ENCODE data around the gene SUCNR1. TPM values are rescaled to one million over a fixed set of nuclear protein-coding genes. Genes with fewer than 3 reads are reported as not detected.
"Not testable (repeated sequence)": the region's sequence is repeated elsewhere in the genome, so short reads cannot be mapped to it uniquely, and the experiment has no call there.

Gene SUCNR1
- total RNA-seq, 2 donors from 2014 or later, result not detected

- Mint-ChIP-seq H3K9me3 (no peaks in the 10 kb centered on the region), H3K4me1 (peaks cover 6% of the 10 kb centered on the region), H3K27ac (no peak overlapping the region), H3K36me3 (ENCODE audit: low read depth) (no peaks in the 10 kb centered on the region), H3K4me3 (no peak overlapping the region), H3K27me3 (ENCODE audit: insufficient read depth) (no peaks in the 10 kb centered on the region)
- Histone ChIP-seq H3K4me1 (ENCODE audit: control insufficient read depth, insufficient read depth, low read length) (peaks cover 5% of the 10 kb centered on the region), H3K9ac (ENCODE audit: extremely low read depth, low read length, poor library complexity, severe bottlenecking) (no peak overlapping the region), H3K9me3 (ENCODE audit: control insufficient read depth, low read length) (no peaks in the 10 kb centered on the region), H3K27me3 (ENCODE audit: control insufficient read depth, insufficient read depth, low read length, poor library complexity, severe bottlenecking) (no peaks in the 10 kb centered on the region), H3K36me3 (ENCODE audit: control insufficient read depth, insufficient read depth, low read length) (no peaks in the 10 kb centered on the region), H3K4me3 (ENCODE audit: low read length) (no peak overlapping the region), H3K27ac (ENCODE audit: low read depth, low read length) (no peak overlapping the region)
- DNase-seq, result no peak
- TF ChIP-seq, protein P1, sequence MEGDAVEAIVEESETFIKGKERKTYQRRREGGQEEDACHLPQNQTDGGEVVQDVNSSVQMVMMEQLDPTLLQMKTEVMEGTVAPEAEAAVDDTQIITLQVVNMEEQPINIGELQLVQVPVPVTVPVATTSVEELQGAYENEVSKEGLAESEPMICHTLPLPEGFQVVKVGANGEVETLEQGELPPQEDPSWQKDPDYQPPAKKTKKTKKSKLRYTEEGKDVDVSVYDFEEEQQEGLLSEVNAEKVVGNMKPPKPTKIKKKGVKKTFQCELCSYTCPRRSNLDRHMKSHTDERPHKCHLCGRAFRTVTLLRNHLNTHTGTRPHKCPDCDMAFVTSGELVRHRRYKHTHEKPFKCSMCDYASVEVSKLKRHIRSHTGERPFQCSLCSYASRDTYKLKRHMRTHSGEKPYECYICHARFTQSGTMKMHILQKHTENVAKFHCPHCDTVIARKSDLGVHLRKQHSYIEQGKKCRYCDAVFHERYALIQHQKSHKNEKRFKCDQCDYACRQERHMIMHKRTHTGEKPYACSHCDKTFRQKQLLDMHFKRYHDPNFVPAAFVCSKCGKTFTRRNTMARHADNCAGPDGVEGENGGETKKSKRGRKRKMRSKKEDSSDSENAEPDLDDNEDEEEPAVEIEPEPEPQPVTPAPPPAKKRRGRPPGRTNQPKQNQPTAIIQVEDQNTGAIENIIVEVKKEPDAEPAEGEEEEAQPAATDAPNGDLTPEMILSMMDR (conservative IDR thresholded peaks at IDR 0.05), result no peak
- WGBS, 2 experiments (ENCODE audit: insufficient coverage in 1 of 2, insufficient read length in 1 of 2), result 94% methylated on average over 5 of the region's 6 CpGs
Observed at GRCh38 chr3:151841801-151842200, 31.6 kb upstream of the SUCNR1 start.

- TF ChIP-seq, protein P1 (conservative IDR thresholded peaks at IDR 0.05), result no peak
- no peaks in the 10 kb centered on the region for H3K36me3 Mint-ChIP-seq (ENCODE audit: low read depth)
- H3K27ac ChIP-seq (ENCODE audit: low read depth, low read length), result no peak overlapping the region
- no peaks in the 10 kb centered on the region for H3K27me3 Mint-ChIP-seq (ENCODE audit: insufficient read depth)
- H3K9me3 Mint-ChIP-seq, result no peaks in the 10 kb centered on the region
- no peak overlapping the region for H3K4me3 Mint-ChIP-seq
- H3K9me3 ChIP-seq (ENCODE audit: control insufficient read depth, low read length), result no peaks in the 10 kb centered on the region
- 80 to 94% methylated on average over 1 of the region's 1 CpG for WGBS, 2 experiments (ENCODE audit: insufficient coverage in 1 of 2, insufficient read length in 1 of 2)
- no peak overlapping the region for H3K27ac Mint-ChIP-seq
- H3K27me3 ChIP-seq (ENCODE audit: control insufficient read depth, insufficient read depth, low read length, poor library complexity, severe bottlenecking), result no peaks in the 10 kb centered on the region
- no peak overlapping the region for H3K4me3 ChIP-seq (ENCODE audit: low read length)
- no peak for DNase-seq
- H3K4me1 ChIP-seq (ENCODE audit: control insufficient read depth, insufficient read depth, low read length), result peaks cover 2% of the 10 kb centered on the region
- H3K9ac ChIP-seq (ENCODE audit: extremely low read depth, low read length, poor library complexity, severe bottlenecking), result no peak overlapping the region
- no peaks in the 10 kb centered on the region for H3K4me1 Mint-ChIP-seq
- H3K36me3 ChIP-seq (ENCODE audit: control insufficient read depth, insufficient read depth, low read length), result no peaks in the 10 kb centered on the region
Observed at GRCh38 chr3:151843275-151843674, 30.2 kb upstream of the SUCNR1 start.

- Histone ChIP-seq H3K27me3 (ENCODE audit: control insufficient read depth, insufficient read depth, low read length, poor library complexity, severe bottlenecking) (no peaks in the 10 kb centered on the region), H3K4me1 (ENCODE audit: control insufficient read depth, insufficient read depth, low read length) (peaks cover 2% of the 10 kb centered on the region), H3K36me3 (ENCODE audit: control insufficient read depth, insufficient read depth, low read length) (no peaks in the 10 kb centered on the region), H3K27ac (ENCODE audit: low read depth, low read length) (no peak overlapping the region), H3K9ac (ENCODE audit: extremely low read depth, low read length, poor library complexity, severe bottlenecking) (no peak overlapping the region), H3K9me3 (ENCODE audit: control insufficient read depth, low read length) (no peaks in the 10 kb centered on the region), H3K4me3 (ENCODE audit: low read length) (no peak overlapping the region)
- Mint-ChIP-seq H3K4me1 (no peaks in the 10 kb centered on the region), H3K27me3 (ENCODE audit: insufficient read depth) (no peaks in the 10 kb centered on the region), H3K4me3 (no peak overlapping the region), H3K27ac (no peak overlapping the region), H3K9me3 (peaks cover under 1% of the 10 kb centered on the region), H3K36me3 (ENCODE audit: low read depth) (no peaks in the 10 kb centered on the region)
- no peak for DNase-seq
- TF ChIP-seq, protein P1 (conservative IDR thresholded peaks at IDR 0.05), result no peak
- 80 to 97% methylated on average over 1 to 3 of the region's 3 CpGs for WGBS, 2 experiments (ENCODE audit: insufficient coverage in 1 of 2, insufficient read length in 1 of 2)
Observed at GRCh38 chr3:151845306-151845905, 28.0 kb upstream of the SUCNR1 start.

- not testable (repeated sequence) for H3K36me3 Mint-ChIP-seq (ENCODE audit: low read depth); H3K27ac Mint-ChIP-seq; H3K4me3 ChIP-seq (ENCODE audit: low read length); DNase-seq; H3K27ac ChIP-seq (ENCODE audit: low read depth, low read length); H3K9me3 Mint-ChIP-seq; H3K4me1 ChIP-seq (ENCODE audit: control insufficient read depth, insufficient read depth, low read length); H3K27me3 ChIP-seq (ENCODE audit: control insufficient read depth, insufficient read depth, low read length, poor library complexity, severe bottlenecking); H3K9ac ChIP-seq (ENCODE audit: extremely low read depth, low read length, poor library complexity, severe bottlenecking); H3K4me1 Mint-ChIP-seq; H3K4me3 Mint-ChIP-seq; H3K36me3 ChIP-seq (ENCODE audit: control insufficient read depth, insufficient read depth, low read length); H3K27me3 Mint-ChIP-seq (ENCODE audit: insufficient read depth); H3K9me3 ChIP-seq (ENCODE audit: control insufficient read depth, low read length)
- WGBS, 2 experiments (ENCODE audit: insufficient coverage in 1 of 2, insufficient read length in 1 of 2), result 80 to 91% methylated on average over 1 to 2 of the region's 2 CpGs
Observed at GRCh38 chr3:151850065-151850464, 23.4 kb upstream of the SUCNR1 start.

Data from endodermal cell (in vitro differentiated cells).